ENCODE measurements around the gene ZNF620. TPM values are rescaled to one million over a fixed set of nuclear protein-coding genes. Genes with fewer than 3 reads are reported as not detected.

ZNF620 gene
- total RNA-seq, 3 donors from 2014 or later (not counting 1 experiment from before 2014, with no cell fraction given): 3.3 to 7.4 (median 6.0) TPM

DNA sequence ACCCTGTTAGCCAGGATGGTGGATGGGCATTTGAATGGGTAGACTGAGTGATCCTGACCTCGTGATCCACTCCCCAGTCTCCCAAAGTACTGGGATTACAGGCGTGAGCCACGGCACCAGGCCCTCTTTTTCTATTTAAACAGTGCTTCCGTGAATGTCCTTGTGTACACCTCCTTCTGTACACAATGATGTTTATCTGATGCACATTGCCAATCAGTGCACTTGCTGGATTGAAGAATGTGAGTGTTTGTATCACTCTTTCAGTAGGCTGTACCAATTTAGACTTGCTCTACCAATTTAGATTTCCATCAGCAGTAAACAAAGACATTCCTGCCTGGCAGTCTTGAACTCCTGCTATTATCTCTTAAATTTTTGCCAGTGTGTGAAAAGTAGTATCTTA is 37.8 kb upstream of the ZNF620 start:
- 100% methylated on average over 4 of the region's 4 CpGs for WGBS (ENCODE audit: insufficient coverage)
- H3K27ac Mint-ChIP-seq: no peak overlapping the region
- intact Hi-C loops (cut with micrococcal nuclease): no loop called here
- H3K9me3 ChIP-seq (ENCODE audit: control insufficient read depth, insufficient read depth, low read length): no peaks in the 10 kb centered on the region
- no peaks in the 10 kb centered on the region for H3K27me3 Mint-ChIP-seq (ENCODE audit: low read depth in 2 of 2)
- DNase-seq: no peak
- H3K4me1 Mint-ChIP-seq: peaks cover 15 to 17% of the 10 kb centered on the region in 2 donors
- H3K4me1 ChIP-seq (ENCODE audit: control insufficient read depth, insufficient read depth, low read length): peaks cover 7% of the 10 kb centered on the region
- H3K4me3 ChIP-seq (ENCODE audit: low read length): no peak overlapping the region
- H3K36me3 Mint-ChIP-seq: no peaks in the 10 kb centered on the region
- no peak for TF ChIP-seq CTCF (IDR thresholded peaks at IDR 0.05)
- ATAC-seq: no peak
- no peaks in the 10 kb centered on the region for H3K27me3 ChIP-seq (ENCODE audit: control insufficient read depth, insufficient read depth, low read length)
- no peak overlapping the region for H3K27ac ChIP-seq (ENCODE audit: low read length)
- no peak overlapping the region for H3K4me3 Mint-ChIP-seq
- H3K9me3 Mint-ChIP-seq: no peaks in the 10 kb centered on the region
- peaks cover 16% of the 10 kb centered on the region for H3K36me3 ChIP-seq (ENCODE audit: control insufficient read depth, insufficient read depth, low read length)

GRCh38 chr3:40470701-40471100 is 35.1 kb upstream of the ZNF620 start:
- H3K27me3 ChIP-seq (ENCODE audit: control insufficient read depth, insufficient read depth, low read length): no peaks in the 10 kb centered on the region
- WGBS (ENCODE audit: insufficient coverage): 100% methylated on average over 1 of the region's 4 CpGs
- H3K4me3 ChIP-seq (ENCODE audit: low read length): no peak overlapping the region
- DNase-seq (no peak), ATAC-seq (no peak)
- intact Hi-C loops (cut with micrococcal nuclease): no loop called here
- TF ChIP-seq CTCF (IDR thresholded peaks at IDR 0.05): no peak
- no peak overlapping the region for H3K27ac Mint-ChIP-seq
- H3K27me3 Mint-ChIP-seq (ENCODE audit: low read depth in 2 of 2): no peaks in the 10 kb centered on the region
- H3K9me3 ChIP-seq (ENCODE audit: control insufficient read depth, insufficient read depth, low read length): no peaks in the 10 kb centered on the region
- no peaks in the 10 kb centered on the region for H3K4me1 Mint-ChIP-seq
- no peak overlapping the region for H3K27ac ChIP-seq (ENCODE audit: low read length)
- no peaks in the 10 kb centered on the region for H3K36me3 ChIP-seq (ENCODE audit: control insufficient read depth, insufficient read depth, low read length)
- no peaks in the 10 kb centered on the region for H3K36me3 Mint-ChIP-seq
- no peaks in the 10 kb centered on the region for H3K4me1 ChIP-seq (ENCODE audit: control insufficient read depth, insufficient read depth, low read length)
- H3K9me3 Mint-ChIP-seq: no peaks in the 10 kb centered on the region
- no peak overlapping the region for H3K4me3 Mint-ChIP-seq

DNA sequence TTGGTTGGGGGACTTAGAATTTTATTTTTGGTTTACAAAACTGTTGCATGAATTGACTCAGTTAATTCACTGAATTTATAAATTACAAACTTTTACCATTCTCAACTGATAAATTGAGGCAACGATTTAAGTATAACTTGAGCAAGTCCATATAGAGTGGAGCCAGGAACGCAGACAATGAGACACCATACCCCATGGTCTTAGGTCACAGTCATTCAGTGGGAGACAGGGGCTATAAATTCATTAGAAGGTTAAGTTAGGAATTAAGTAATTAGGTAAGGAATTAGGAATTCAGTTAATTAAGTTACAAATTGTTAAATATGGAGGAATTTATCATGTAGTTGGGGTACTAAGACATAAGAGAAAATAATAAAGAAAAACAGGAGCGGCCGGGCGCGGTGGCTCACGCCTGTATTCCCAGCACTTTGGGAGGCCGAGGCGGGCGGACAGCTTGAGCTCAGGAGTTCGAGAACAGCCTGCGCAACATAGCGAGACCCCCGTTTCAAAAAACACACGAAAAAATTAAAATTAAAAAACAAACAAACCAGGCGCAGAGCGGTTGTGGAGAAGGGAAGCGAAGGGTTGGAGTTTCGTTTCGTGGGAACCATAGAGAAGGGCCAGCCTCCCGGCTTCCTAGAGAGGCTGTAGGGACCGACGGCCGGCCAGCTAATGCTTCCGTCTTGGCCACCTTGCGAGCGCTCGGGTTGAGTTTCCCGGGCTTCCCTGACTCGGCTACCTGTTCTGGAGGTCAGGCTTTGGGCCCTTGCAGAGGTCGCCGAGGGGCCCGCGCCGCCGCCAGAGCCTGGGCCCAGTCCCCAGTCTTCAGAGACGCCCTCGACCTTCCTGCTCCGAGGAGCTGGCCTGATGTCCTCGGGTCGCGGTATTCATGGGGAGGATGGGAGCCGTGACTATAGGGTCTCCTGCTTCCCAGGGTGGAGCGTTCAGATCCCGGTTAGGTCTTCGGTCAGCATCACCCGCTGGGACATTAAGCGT is 29.1 kb upstream of the ZNF620 start, which contains the start of gene ZNF619:
Gene ZNF619, plus strand, starts transcription at position 645 of the 993 bp plus-strand sequence. CDS start 858 bp downstream, outside the sequence.
- Mint-ChIP-seq H3K27me3 (ENCODE audit: low read depth in 2 of 2) (no peaks in the 10 kb centered on the region), H3K27ac (peak within 1 kb of the TSS; percentile 95 to 97), H3K4me3 (peak within 1 kb of the TSS; percentile 97), H3K9me3 (no peaks in the 10 kb centered on the region), H3K36me3 (no peaks in the 10 kb centered on the region), H3K4me1 (peaks cover 21 to 30% of the 10 kb centered on the region in 2 donors)
- peak; percentile 96 to 97 (median 97) for ATAC-seq
- peak within 1 kb of the TSS; percentile 76 for H3K4me3 ChIP-seq (ENCODE audit: low read length)
- intact Hi-C loops (cut with micrococcal nuclease): loop anchor here (1.0 kb wide), 2 partner anchors 23 to 48 kb away; partner anchors contain the start of gene ZNF621
- WGBS (ENCODE audit: insufficient coverage): 11% methylated on average over 46 of the region's 48 CpGs
- TF ChIP-seq CTCF (IDR thresholded peaks at IDR 0.05): no peak
- no peaks in the 10 kb centered on the region for H3K9me3 ChIP-seq (ENCODE audit: control insufficient read depth, insufficient read depth, low read length)
- H3K36me3 ChIP-seq (ENCODE audit: control insufficient read depth, insufficient read depth, low read length): peaks cover 17% of the 10 kb centered on the region
- H3K4me1 ChIP-seq (ENCODE audit: control insufficient read depth, insufficient read depth, low read length): peaks cover 12% of the 10 kb centered on the region
- peak; percentile 63 to 79 for DNase-seq
- peak within 1 kb of the TSS; percentile 84 for H3K27ac ChIP-seq (ENCODE audit: low read length)
- H3K27me3 ChIP-seq (ENCODE audit: control insufficient read depth, insufficient read depth, low read length): no peaks in the 10 kb centered on the region

All from natural killer cell (primary cell).